Astrocyte (in vitro differentiated cells and primary cell): ENCODE results near the gene CERS6. TPM values are rescaled to one million over a fixed set of nuclear protein-coding genes. Genes with fewer than 3 reads are reported as not detected.

Experiments used
- DNase-seq: peaks from one replicate; pipeline ENCODE4 v3.0.0-alpha.2; 2010; ENCODE audit warnings: low read depth
- FAIRE-seq: peaks from 2 replicates; lab custom pipeline; 2011; peaks lifted over from hg19 to GRCh38; lab: Jason Lieb, UNC
- H2AFZ ChIP-seq: 2 replicates; pipeline ENCODE4 v1.6.0; 2012; ENCODE audit warnings: low read depth, low read length, inconsistent platforms
- H3K27ac ChIP-seq: 2 replicates; pipeline ENCODE4 v1.5.1; 2011; ENCODE audit warnings: low read depth, low read length, inconsistent platforms
- H3K27me3 ChIP-seq: 2 replicates; pipeline ENCODE4 v1.6.0; 2011; ENCODE audit warnings: low read length, inconsistent platforms; ENCODE audit not compliant: insufficient read depth
- H3K36me3 ChIP-seq: 2 replicates; pipeline ENCODE4 v1.5.1; 2011; ENCODE audit warnings: low read length, inconsistent platforms; ENCODE audit not compliant: insufficient read depth
- H3K4me1 ChIP-seq: 2 replicates; pipeline ENCODE4 v1.5.1; 2011; ENCODE audit warnings: low read length, inconsistent platforms; ENCODE audit not compliant: insufficient read depth
- H3K4me2 ChIP-seq: 2 replicates; pipeline ENCODE4 v1.6.0; 2012; ENCODE audit warnings: low read length, inconsistent platforms
- H3K4me3 ChIP-seq: 2 replicates; pipeline ENCODE4 v1.5.1; 2011; ENCODE audit warnings: low read depth, mild to moderate bottlenecking, low read length, inconsistent platforms; ENCODE audit not compliant: insufficient read depth
- H3K79me2 ChIP-seq: 2 replicates; pipeline ENCODE4 v1.6.0; 2012; ENCODE audit warnings: mild to moderate bottlenecking, low read length, inconsistent platforms; ENCODE audit not compliant: insufficient read depth
- H3K9ac ChIP-seq: 2 replicates; pipeline ENCODE4 v1.6.0; 2012; ENCODE audit warnings: mild to moderate bottlenecking, low read length, inconsistent platforms
- H3K9me3 ChIP-seq: 2 replicates; pipeline ENCODE4 v1.5.1; 2012; ENCODE audit warnings: low read depth, mild to moderate bottlenecking, low read length, inconsistent platforms; ENCODE audit not compliant: insufficient read depth
- H4K20me1 ChIP-seq: 2 replicates; pipeline ENCODE4 v1.6.0; 2012; ENCODE audit warnings: low read length, inconsistent platforms; ENCODE audit not compliant: insufficient read depth
- H3K27ac Mint-ChIP-seq: one replicate; pipeline ENCODE4 v1.8.0; 2021; ENCODE audit warnings: mild to moderate bottlenecking, mixed read lengths; ENCODE audit not compliant: unreplicated experiment
- H3K27me3 Mint-ChIP-seq: one replicate; pipeline ENCODE4 v1.8.0; 2021; ENCODE audit warnings: low read depth, mixed read lengths; ENCODE audit not compliant: unreplicated experiment
- H3K36me3 Mint-ChIP-seq: one replicate; pipeline ENCODE4 v1.8.0; 2021; ENCODE audit warnings: low read depth, mixed read lengths; ENCODE audit not compliant: unreplicated experiment
- H3K4me1 Mint-ChIP-seq: one replicate; pipeline ENCODE4 v1.8.0; 2021; ENCODE audit warnings: low read depth, mixed read lengths; ENCODE audit not compliant: unreplicated experiment
- H3K4me3 Mint-ChIP-seq: one replicate; pipeline ENCODE4 v1.8.0; 2021; ENCODE audit warnings: mild to moderate bottlenecking, moderate library complexity, mixed read lengths; ENCODE audit not compliant: unreplicated experiment
- H3K9me3 Mint-ChIP-seq: one replicate; pipeline ENCODE4 v1.8.0; 2021; ENCODE audit warnings: mild to moderate bottlenecking, mixed read lengths; ENCODE audit not compliant: unreplicated experiment
- CTCF ChIP-seq: IDR thresholded peaks from 2 replicates; pipeline ENCODE4 v1.5.1; 2011; ENCODE audit warnings: low read depth, mild to moderate bottlenecking, inconsistent platforms, low read length, moderate library complexity; ENCODE audit not compliant: insufficient read depth
- EZH2 ChIP-seq: IDR thresholded peaks from 2 replicates; pipeline ENCODE4 v1.6.1; 2012; ENCODE audit warnings: mild to moderate bottlenecking, low read length, inconsistent platforms; ENCODE audit not compliant: insufficient read depth
- total RNA-seq: library from RNA; stranded (reverse); gene quantifications from 2 replicates; pipeline ENCODE4 v1.2.1, GENCODE V29; 2021

CERS6 gene
- total RNA-seq, 1 donor from 2014 or later, result 23.4 TPM

- H3K27ac ChIP-seq, result no peak overlapping the region
- no peaks in the 10 kb centered on the region for H3K79me2 ChIP-seq
- H3K27me3 ChIP-seq, result no peaks in the 10 kb centered on the region
- H3K36me3 ChIP-seq, result no peaks in the 10 kb centered on the region
- no peak overlapping the region for H2AFZ ChIP-seq
- H3K27ac Mint-ChIP-seq, result no peak overlapping the region
- no peaks in the 10 kb centered on the region for H3K27me3 Mint-ChIP-seq
- no peak overlapping the region for H3K4me3 ChIP-seq
- H3K9ac ChIP-seq, result no peak overlapping the region
- DNase-seq (no peak), FAIRE-seq (no peak)
- no peak overlapping the region for H3K4me2 ChIP-seq
- H3K36me3 Mint-ChIP-seq, result no peaks in the 10 kb centered on the region
- H3K4me1 ChIP-seq, result no peaks in the 10 kb centered on the region
- H4K20me1 ChIP-seq, result no peaks in the 10 kb centered on the region
- H3K4me1 Mint-ChIP-seq, result peaks cover 8% of the 10 kb centered on the region
- no peaks in the 10 kb centered on the region for H3K9me3 Mint-ChIP-seq
- no peak for TF ChIP-seq EZH2
- no peak for TF ChIP-seq CTCF
- H3K9me3 ChIP-seq, result no peaks in the 10 kb centered on the region
- H3K4me3 Mint-ChIP-seq, result no peak overlapping the region
Measured at GRCh38 chr2:168626096-168626495, 170.0 kb downstream of the CERS6 start.

- Mint-ChIP-seq H3K4me1 (peaks cover 8% of the 10 kb centered on the region), H3K36me3 (no peaks in the 10 kb centered on the region), H3K27ac (no peak overlapping the region), H3K4me3 (no peak overlapping the region), H3K27me3 (no peaks in the 10 kb centered on the region), H3K9me3 (no peaks in the 10 kb centered on the region)
- no peak overlapping the region for H2AFZ ChIP-seq
- no peaks in the 10 kb centered on the region for H4K20me1 ChIP-seq
- DNase-seq (no peak), FAIRE-seq (no peak)
- H3K4me1 ChIP-seq, result no peaks in the 10 kb centered on the region
- no peaks in the 10 kb centered on the region for H3K27me3 ChIP-seq
- no peak overlapping the region for H3K27ac ChIP-seq
- H3K4me3 ChIP-seq, result no peak overlapping the region
- H3K79me2 ChIP-seq, result no peaks in the 10 kb centered on the region
- no peaks in the 10 kb centered on the region for H3K36me3 ChIP-seq
- H3K9ac ChIP-seq, result no peak overlapping the region
- no peak for TF ChIP-seq EZH2
- no peak for TF ChIP-seq CTCF
- no peak overlapping the region for H3K4me2 ChIP-seq
- H3K9me3 ChIP-seq, result no peaks in the 10 kb centered on the region
Measured at GRCh38 chr2:168626647-168627046, 170.6 kb downstream of the CERS6 start.

GRCh38 chr2:168632709-168633121 is 176.6 kb downstream of the CERS6 start:
- peak; percentile 31 for DNase-seq
- Histone ChIP-seq H3K27ac (no peak overlapping the region), H3K9ac (no peak overlapping the region), H3K4me3 (no peak overlapping the region), H4K20me1 (no peaks in the 10 kb centered on the region), H3K9me3 (no peaks in the 10 kb centered on the region), H3K4me2 (no peak overlapping the region), H3K79me2 (no peaks in the 10 kb centered on the region), H3K4me1 (no peaks in the 10 kb centered on the region), H2AFZ (no peak overlapping the region), H3K36me3 (no peaks in the 10 kb centered on the region), H3K27me3 (no peaks in the 10 kb centered on the region)
- peaks cover 13% of the 10 kb centered on the region for H3K4me1 Mint-ChIP-seq
- no peaks in the 10 kb centered on the region for H3K9me3 Mint-ChIP-seq
- no peaks in the 10 kb centered on the region for H3K36me3 Mint-ChIP-seq
- H3K27me3 Mint-ChIP-seq, result no peaks in the 10 kb centered on the region
- H3K4me3 Mint-ChIP-seq, result no peak overlapping the region
- peak overlapping the region; percentile 5 for H3K27ac Mint-ChIP-seq
- TF ChIP-seq EZH2 (no peak), CTCF (no peak)
- no peak for FAIRE-seq
